ENCODE measurements around the gene SLC25A5.
A peak's percentile ranks its signal among the peaks of the same experiment; 100 is the strongest.

SLC25A5 gene

GRCh38 chrX:119467842-119468550, at the start of gene SLC25A5:
SLC25A5 (plus strand) TSS chrX:119468444; CDS start chrX:119468516, 72 bp downstream.
- no peak for TF ChIP-seq CTCF (conservative IDR thresholded peaks at IDR 0.05)
- H3K27ac ChIP-seq: peak within 1 kb of the TSS; percentile 71

GRCh38 chrX:119419146-119419545, 49.1 kb upstream of the SLC25A5 start:
- TF ChIP-seq CTCF (conservative IDR thresholded peaks at IDR 0.05): no peak
- H3K27ac ChIP-seq: no peak overlapping the region

- no peak overlapping the region for H3K27ac ChIP-seq
- no peak for TF ChIP-seq CTCF (conservative IDR thresholded peaks at IDR 0.05)
Observed at GRCh38 chrX:119419898-119420297, 48.3 kb upstream of the SLC25A5 start.

- H3K27ac ChIP-seq: no peak overlapping the region
- TF ChIP-seq CTCF (conservative IDR thresholded peaks at IDR 0.05): no peak
Observed at GRCh38 chrX:119421016-119421705, 47.1 kb upstream of the SLC25A5 start.

GRCh38 chrX:119423631-119424030, 44.6 kb upstream of the SLC25A5 start:
- H3K27ac ChIP-seq: no peak overlapping the region
- no peak for TF ChIP-seq CTCF (conservative IDR thresholded peaks at IDR 0.05)

- no peak for TF ChIP-seq CTCF (conservative IDR thresholded peaks at IDR 0.05)
- H3K27ac ChIP-seq: no peak overlapping the region
Observed at GRCh38 chrX:119424999-119425398, 43.2 kb upstream of the SLC25A5 start.

GRCh38 chrX:119427024-119427794, 41.0 kb upstream of the SLC25A5 start:
- no peak for TF ChIP-seq CTCF (conservative IDR thresholded peaks at IDR 0.05)

More at GRCh38 chrX:119427024-119427794, 41.0 kb upstream of the SLC25A5 start:
- H3K27ac ChIP-seq: no peak overlapping the region
